ENCODE measurements around the gene AVPI1.

DNA sequence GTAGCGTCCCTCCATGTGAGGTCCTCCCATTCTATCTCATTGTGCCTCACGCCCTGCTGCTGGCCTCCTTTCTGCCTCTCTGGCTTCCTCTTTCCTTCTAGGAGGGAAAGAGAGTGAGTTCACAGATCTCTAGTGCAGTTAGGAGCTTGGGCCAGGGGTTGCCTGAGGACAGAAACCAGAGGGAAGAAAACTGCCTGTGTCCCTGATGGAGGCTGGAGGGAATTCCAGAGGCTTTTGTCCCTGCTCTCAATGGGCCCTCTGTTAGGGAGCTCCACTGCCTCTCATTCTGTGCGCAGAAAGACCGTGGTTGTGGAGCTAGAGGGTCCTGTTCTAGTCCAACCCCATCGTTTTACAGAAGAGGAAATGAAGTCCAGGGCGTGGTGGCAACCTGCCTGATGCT lies 31.1 kb upstream of the AVPI1 start:
- TF ChIP-seq EZH2 (IDR thresholded peaks at IDR 0.05; ENCODE audit: borderline replicate concordance, low read depth, low read length, severe bottlenecking) (no peak), POLR2AphosphoS5 (IDR thresholded peaks at IDR 0.05; ENCODE audit: insufficient read depth, low read depth, low read length) (no peak), FOS (IDR thresholded peaks at IDR 0.05; ENCODE audit: borderline replicate concordance, insufficient read depth, low read length) (no peak), POLR2A (IDR thresholded peaks at IDR 0.05; ENCODE audit: low read depth, low read length) (no peak)
- TF ChIP-seq, protein P1, sequence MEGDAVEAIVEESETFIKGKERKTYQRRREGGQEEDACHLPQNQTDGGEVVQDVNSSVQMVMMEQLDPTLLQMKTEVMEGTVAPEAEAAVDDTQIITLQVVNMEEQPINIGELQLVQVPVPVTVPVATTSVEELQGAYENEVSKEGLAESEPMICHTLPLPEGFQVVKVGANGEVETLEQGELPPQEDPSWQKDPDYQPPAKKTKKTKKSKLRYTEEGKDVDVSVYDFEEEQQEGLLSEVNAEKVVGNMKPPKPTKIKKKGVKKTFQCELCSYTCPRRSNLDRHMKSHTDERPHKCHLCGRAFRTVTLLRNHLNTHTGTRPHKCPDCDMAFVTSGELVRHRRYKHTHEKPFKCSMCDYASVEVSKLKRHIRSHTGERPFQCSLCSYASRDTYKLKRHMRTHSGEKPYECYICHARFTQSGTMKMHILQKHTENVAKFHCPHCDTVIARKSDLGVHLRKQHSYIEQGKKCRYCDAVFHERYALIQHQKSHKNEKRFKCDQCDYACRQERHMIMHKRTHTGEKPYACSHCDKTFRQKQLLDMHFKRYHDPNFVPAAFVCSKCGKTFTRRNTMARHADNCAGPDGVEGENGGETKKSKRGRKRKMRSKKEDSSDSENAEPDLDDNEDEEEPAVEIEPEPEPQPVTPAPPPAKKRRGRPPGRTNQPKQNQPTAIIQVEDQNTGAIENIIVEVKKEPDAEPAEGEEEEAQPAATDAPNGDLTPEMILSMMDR (IDR thresholded peaks at IDR 0.05; ENCODE audit: extremely low read depth in 1 of 2, insufficient read depth in 1 of 2, low read depth in 1 of 2, low read length in 2 of 2) = no peak
- TF ChIP-seq, protein P2, sequence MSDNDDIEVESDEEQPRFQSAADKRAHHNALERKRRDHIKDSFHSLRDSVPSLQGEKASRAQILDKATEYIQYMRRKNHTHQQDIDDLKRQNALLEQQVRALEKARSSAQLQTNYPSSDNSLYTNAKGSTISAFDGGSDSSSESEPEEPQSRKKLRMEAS (IDR thresholded peaks at IDR 0.05; ENCODE audit: insufficient read depth, insufficient read length) = no peak

Data from endothelial cell of umbilical vein (primary cell).